Medulla oblongata (tissue), 1 donor: ENCODE results near the gene HOXC6.
"Not testable (repeated sequence)": the region's sequence is repeated elsewhere in the genome, so short reads cannot be mapped to it uniquely, and the experiment has no call there.

Source experiments
- DNase-seq: peaks from one replicate; pipeline ENCODE4 v3.0.0-alpha.2; 2015; ENCODE audit errors: extremely low spot score

Gene HOXC6

GRCh38 chr12:54041097-54041690 is 13.0 kb downstream of the HOXC6 start:
- DNase-seq, result no peak

DNA sequence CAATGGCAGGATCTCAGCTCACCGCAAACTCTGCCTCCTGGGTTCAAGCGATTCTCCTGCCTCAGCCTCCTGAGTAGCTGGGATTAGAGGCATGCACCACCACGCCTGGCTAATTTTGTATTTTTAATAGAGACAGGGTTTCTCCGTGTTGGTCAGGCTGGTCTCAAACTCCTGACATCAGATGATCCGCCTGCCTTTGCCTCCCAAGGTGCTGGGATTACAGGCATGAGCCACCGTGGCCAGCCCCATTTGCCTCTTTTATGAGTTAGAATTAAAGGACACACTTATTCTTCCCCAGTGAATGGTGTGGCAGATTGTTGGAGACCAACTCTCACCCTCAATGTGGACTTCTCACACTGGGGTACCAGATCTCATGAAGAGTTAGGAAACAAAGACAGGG is 13.8 kb downstream of the HOXC6 start:
- DNase-seq, result not testable (repeated sequence)

- DNase-seq, result no peak
Observed at GRCh38 chr12:54042970-54043853, 15.0 kb downstream of the HOXC6 start.

GRCh38 chr12:54044425-54045103 is 16.3 kb downstream of the HOXC6 start:
- DNase-seq, result no peak

DNA sequence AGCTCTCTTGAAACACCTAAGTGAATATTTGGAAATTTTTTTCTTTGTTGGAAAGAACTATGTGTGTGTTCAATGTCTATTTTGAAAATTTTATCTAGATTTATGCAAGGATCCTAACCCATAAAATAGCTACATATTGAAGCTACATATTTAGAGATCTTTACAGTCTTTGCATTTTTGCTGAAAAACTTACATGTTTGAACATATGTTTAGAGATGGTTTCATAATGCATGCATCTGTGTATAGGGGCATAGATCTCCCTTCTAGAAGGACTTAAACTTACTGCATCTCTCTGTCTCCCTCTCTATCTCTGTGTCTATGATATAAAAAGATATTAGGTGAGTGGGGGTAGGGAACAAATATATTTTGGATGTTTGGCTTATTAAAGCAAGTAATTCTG is 17.2 kb downstream of the HOXC6 start:
- DNase-seq, result no peak

DNA sequence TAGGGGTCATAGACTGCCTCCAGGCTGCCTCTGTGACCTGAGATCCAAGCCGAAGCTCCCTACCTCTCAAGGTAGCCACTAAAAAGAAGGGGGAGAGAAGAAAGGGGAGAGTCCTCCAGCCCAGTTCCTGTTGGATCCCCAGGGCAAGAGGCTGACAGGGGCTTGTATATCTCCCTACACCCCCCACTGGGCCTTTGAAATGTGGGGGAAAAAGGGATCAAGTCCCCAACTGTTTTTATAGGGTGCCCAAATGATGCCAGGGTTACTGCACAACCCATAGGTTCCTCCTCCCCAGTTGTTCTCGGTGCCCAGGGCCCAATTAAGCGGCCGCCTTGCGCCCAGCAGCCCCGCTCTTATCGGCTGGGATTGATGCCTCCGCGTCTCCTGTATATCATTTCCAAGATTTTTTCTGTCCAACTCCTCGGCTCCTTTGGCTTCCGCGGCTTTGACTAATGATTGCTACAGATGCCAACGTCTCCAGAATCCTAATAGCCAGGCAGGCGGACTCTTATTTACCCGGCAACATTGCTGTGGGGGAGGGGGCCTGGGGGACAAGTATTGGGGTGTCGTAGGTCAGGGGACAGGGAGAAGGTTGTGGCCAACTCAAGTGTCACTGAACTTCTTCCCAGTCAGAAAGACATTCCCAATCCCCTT is 17.8 kb downstream of the HOXC6 start:
- no peak for DNase-seq

GRCh38 chr12:54046809-54047159 is 18.5 kb downstream of the HOXC6 start:
- DNase-seq, result no peak

DNA sequence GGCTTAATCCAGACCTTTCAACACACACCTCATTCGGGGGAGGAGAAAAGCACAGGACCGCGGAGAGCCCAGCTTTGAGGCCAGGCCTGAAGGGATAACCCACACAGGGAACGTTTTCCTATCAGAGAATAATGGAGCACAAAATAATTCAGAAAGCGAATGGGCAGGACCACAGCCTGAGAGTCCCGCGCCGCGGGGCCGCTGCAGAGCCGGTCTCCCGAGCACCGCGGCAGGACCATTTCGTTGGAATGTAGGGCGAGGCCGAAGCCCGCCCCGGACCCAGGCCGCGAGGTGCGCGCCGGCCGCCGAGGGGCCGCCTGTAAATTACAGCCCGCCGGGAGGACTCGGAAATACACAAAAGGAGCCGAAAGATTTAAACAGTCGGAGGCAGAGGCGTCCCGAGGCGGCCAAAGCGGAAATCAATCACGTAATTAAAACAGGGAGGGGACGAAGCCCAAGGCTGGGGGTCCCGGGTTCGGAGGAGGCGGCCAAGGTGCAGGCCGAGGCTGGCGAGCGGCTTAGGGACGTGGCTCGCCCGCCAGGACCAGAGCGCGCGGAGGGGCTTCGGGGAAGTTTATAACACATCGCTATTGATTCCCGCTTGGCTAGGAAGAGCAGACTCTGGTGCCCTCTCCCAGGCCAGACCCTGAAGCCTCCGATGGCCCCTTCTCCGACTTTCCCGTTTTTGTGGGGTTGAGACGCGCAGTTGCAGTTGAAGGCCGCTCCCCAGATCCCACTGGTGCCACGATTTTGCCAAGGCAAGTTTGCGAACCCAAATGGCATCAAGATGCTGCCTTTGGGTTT is 19.1 kb downstream of the HOXC6 start:
- no peak for DNase-seq

DNA sequence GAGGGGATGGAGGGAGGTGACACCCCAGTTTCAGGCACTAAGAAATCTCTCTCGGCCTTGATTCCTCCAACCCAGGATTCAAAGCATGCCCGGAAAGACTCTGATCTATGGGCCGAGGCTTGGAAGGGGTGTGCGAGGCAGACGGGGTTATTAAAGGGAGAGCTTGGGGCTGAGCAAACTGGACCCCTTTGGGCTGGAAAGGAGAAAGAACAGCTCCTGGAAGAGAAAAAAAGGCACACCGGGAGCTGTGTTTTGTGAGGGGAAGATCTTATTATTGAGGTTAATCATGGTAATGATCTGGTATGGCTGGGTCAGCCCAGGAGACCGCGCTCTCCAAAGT is 19.7 kb downstream of the HOXC6 start:
- no peak for DNase-seq

- no peak for DNase-seq
Observed at GRCh38 chr12:54048406-54049093, 20.3 kb downstream of the HOXC6 start.

DNA sequence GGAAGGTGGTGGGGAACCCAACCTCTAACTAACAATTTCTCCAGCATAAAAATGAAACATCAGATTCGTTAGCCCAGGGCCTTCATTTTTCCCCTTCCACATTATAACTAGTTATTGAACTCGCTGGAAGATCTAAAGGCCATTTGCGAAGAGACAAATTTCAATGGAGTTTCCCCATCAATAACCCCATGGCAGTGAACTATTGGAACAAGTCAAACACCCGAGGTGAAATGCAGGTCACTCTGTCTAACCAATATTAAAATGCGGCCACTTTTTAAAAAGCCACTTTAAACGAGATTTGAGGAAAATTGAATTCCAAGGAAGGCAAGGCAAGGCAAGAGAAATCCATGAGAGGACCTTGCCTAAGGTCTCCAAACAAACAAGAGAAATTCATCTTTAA is 20.9 kb downstream of the HOXC6 start:
- DNase-seq, result no peak

DNA sequence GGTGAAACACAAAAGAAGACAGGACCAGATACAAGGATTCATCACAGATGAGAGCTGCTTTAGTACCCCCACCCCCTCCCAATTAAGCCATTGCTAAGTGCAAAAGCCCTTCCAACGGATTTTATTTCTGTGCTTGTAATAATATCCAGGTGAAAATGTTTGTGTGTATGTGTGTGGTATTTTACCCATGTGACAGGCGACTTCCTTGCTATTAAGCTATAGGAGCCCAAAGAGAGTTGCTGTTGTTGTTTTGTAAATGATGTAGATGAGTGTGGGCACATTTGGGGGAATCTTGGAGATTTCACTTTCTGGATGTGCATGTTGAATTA is 22.2 kb downstream of the HOXC6 start:
- no peak for DNase-seq

DNA sequence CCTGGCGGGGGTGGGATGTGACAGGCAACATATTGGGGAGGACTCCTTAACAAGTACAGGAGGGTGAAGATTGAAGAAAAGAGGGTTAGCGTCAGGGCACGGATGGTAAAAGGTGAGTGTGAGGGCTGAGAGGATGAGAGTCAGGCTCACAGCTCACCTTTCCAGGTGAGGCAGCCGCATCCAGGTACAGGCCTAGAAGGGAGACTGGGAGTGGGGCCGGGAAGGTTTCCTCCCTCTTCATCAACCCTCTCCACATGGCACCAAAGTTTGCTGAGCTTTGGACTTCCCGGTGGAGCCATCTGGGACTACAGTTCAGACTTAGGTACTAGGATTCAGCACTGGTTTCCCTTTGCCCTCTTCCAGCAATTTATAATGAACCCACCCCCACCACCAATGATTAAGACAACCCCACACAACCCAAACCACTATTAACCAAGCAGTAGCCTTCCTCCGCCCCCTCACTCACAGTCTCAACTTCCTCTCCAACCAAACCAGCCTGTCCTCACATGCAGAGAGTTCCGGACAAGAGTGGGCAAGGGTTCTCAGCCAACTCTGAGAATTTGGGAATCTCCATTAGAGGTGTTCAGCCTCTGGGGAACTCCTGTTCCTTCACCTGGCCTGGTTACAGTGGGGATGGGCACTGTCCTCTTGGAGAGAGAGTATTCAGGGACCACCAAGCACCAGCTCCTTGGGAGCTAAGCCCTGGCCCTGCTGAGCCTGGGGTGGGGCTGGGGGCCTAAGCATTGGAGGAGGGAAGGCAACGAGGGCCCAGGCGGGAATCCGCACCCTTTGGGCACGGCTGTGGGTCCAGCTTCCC is 23.0 kb downstream of the HOXC6 start:
- no peak for DNase-seq

GRCh38 chr12:54051874-54052437 is 23.7 kb downstream of the HOXC6 start:
- no peak for DNase-seq

DNA sequence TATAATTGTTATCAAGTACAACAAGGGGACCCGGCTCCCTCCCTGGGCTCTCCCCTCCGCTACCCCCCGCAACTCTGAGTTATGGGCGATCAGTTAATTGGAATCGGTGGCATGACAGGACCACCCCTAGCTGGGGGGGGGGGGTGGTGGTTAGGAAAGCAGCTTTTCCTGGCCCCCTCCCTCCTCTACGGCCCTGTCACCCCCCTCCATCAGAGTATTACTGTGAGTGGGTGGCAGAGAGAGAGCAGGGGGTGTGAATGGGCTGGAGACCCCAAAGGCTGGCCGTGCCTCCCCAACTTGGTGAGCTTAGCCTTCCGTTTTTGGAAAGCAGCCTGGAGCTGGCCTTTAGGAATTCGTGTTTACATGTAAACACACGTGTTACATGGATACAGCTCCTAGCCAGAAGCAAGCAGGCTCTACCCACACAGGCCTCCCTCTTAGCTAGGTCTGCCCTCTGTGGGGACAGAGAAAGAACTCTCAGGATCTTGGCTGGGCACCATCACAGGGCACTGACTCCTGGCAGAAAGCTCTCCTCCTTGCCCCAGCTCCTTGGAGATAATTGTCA is 24.3 kb downstream of the HOXC6 start:
- no peak for DNase-seq

DNA sequence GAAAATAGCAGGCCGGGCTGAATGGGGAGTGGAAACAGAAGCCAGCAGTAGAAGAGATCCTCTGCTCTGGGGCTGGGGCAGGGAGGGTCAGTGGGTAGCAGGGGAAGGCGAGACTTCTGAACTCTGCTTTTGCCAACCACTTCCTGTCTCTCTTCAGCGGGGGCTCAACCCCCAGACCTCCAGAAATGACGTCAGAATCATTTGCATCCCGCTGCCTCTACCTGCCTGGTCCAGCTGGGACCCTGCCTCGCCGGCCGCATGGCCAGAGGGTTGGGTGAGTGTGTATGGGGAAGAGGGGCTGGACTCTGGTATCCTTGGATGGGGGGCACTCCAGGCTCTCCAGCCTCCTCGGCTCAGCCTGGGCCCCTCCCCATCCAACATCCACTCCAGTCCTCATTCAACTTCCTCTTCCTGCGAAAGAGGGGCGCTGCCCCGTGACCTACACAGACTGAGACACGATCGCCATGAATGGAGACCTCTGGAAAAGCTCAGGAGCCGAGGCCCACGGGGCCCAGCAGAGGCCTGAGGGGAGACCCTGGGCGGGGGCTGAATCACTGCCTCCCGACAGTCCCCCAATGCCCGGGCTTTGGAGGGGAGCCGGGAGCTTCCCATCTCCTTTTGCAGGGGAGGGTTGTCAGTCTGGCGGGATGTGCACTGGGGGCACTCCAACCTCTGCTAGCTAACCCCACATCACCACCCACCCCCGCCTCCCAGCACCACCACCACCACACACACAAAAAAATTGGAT is 24.9 kb downstream of the HOXC6 start:
- DNase-seq, result peak; percentile 83

- DNase-seq, result peak; percentile 84
Observed at GRCh38 chr12:54053751-54054741, 25.8 kb downstream of the HOXC6 start, which contains the start of gene HOXC4. TSS of gene HOXC4 (plus strand) at chr12:54053835. CDS start at chr12:54053923, 88 bp downstream.
